Fibroblast of lung (primary cell): ENCODE data around the gene ZNF282. TPM values are rescaled to one million over a fixed set of nuclear protein-coding genes. Genes with fewer than 3 reads are reported as not detected.
A peak's percentile ranks its signal among the peaks of the same experiment; 100 is the strongest.

ENCODE experiments used
- DNase-seq, 2 donors: peaks; one replicate each; pipeline versions ENCODE4 v3.0.0 to v3.0.0-alpha.2; 2010; ENCODE audit warnings: low read depth in 2 of 2
- H2AFZ ChIP-seq: 2 replicates; pipeline ENCODE4 v1.5.1; 2012; ENCODE audit warnings: low read length, control low read depth, inconsistent platforms
- H3K27ac ChIP-seq: 2 replicates; pipeline ENCODE4 v1.5.1; 2011; ENCODE audit warnings: low read length, control low read depth; ENCODE audit not compliant: insufficient read depth
- H3K27me3 ChIP-seq: 2 replicates; pipeline ENCODE4 v1.5.1; 2011; ENCODE audit warnings: mild to moderate bottlenecking, low read length; ENCODE audit not compliant: control insufficient read depth, insufficient read depth
- H3K36me3 ChIP-seq: 2 replicates; pipeline ENCODE4 v1.5.1; 2011; ENCODE audit warnings: low read length; ENCODE audit not compliant: control insufficient read depth, insufficient read depth
- H3K4me1 ChIP-seq: 2 replicates; pipeline ENCODE4 v1.5.1; 2011; ENCODE audit warnings: low read length; ENCODE audit not compliant: control insufficient read depth, insufficient read depth; ENCODE audit errors: extremely low read depth
- H3K4me2 ChIP-seq: 2 replicates; pipeline ENCODE4 v1.5.1; 2011; ENCODE audit warnings: low read length, control low read depth; ENCODE audit not compliant: insufficient read depth; ENCODE audit errors: extremely low read depth
- H3K4me3 ChIP-seq, 4 experiments: fragments of 200-600 bp in 1 of 4; sonication (generic) in 1 of 4; replicated peaks in 1 of 4; 2 replicates each; pipeline ENCODE4 v1.5.1; 2011 to 2016; ENCODE audit warnings: low read length in 4 of 4, low read depth in 3 of 4, mild to moderate bottlenecking in 3 of 4, control low read depth in 2 of 4, inconsistent platforms in 1 of 4, mixed read lengths in 1 of 4; ENCODE audit not compliant: insufficient read depth in 1 of 4; ENCODE audit errors: control extremely low read depth in 1 of 4
- H3K79me2 ChIP-seq: 2 replicates; pipeline ENCODE4 v1.5.1; 2012; ENCODE audit warnings: mild to moderate bottlenecking, low read length, inconsistent platforms; ENCODE audit not compliant: control insufficient read depth, insufficient read depth
- H3K9ac ChIP-seq: 2 replicates; pipeline ENCODE4 v1.5.1; 2011; ENCODE audit warnings: mild to moderate bottlenecking, low read length, control low read depth; ENCODE audit not compliant: insufficient read depth
- H3K9me3 ChIP-seq: 2 replicates; pipeline ENCODE4 v1.5.1; 2012; ENCODE audit warnings: low read depth, low read length; ENCODE audit not compliant: control insufficient read depth, insufficient read depth
- H4K20me1 ChIP-seq: 2 replicates; pipeline ENCODE4 v1.5.1; 2011; ENCODE audit warnings: low read length; ENCODE audit not compliant: control insufficient read depth, insufficient read depth; ENCODE audit errors: extremely low read depth
- EZH2 ChIP-seq: IDR thresholded peaks from 2 replicates; pipeline ENCODE4 v1.5.1; 2012; ENCODE audit warnings: low read length, control low read depth, mild to moderate bottlenecking; ENCODE audit errors: missing control alignments
- polyA plus RNA-seq, 2 donors: library from polyadenylated mRNA; depleted of rRNA in 1 of 2; stranded (reverse) in 1 of 2; unstranded in 1 of 2; fragments of >200 nt; gene quantifications; 2 replicates each; pipeline ENCODE4 v1.2.1, GENCODE V29; 2011 to 2012; ENCODE audit warnings: missing spikeins in 1 of 2
- total RNA-seq: library from RNA; depleted of rRNA; stranded (reverse); fragments of >200 nt; gene quantifications from 2 replicates; pipeline ENCODE4 v1.2.1, GENCODE V29; 2014
- TF ChIP-seq, protein P1 (sequence below), 2 donors: IDR thresholded peaks in 1 of 2; conservative IDR thresholded peaks in 1 of 2; 1 replicate in 1 of 2; 2 replicates in 1 of 2; pipeline ENCODE4 v1.5.1; 2011 to 2012; ENCODE audit warnings: low read length in 2 of 2, control low read depth in 1 of 2, inconsistent platforms in 1 of 2, low read depth in 1 of 2, mild to moderate bottlenecking in 1 of 2

The ZNF282 gene
- total and polyA plus RNA-seq, 2 donors (not counting 1 experiment from before 2014, with no cell fraction given): 6.8 to 23.1 TPM

DNA sequence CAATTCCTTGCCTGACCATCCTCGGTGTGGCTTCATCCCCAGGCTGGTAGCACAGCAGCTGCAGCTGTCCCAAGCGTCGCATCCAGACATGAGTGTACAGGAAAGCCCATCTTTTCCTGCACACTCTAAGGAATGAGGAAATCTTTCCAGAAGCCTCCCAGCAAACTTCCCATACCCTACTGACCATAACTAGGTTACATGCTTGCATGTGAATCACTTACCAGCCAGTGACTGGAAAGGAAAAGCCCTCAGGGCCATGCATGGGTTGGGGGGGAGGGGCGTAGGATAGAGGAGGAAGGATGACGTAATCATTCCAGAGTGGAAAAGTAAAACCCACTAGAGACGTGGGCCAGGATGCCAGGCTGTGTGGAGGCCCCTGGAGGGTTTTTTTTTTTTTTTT lies 25.2 kb downstream of the ZNF282 start:
- Histone ChIP-seq H2AFZ (no peak overlapping the region), H3K9me3 (no peaks in the 10 kb centered on the region), H3K4me1 (no peaks in the 10 kb centered on the region), H3K36me3 (peaks cover 22% of the 10 kb centered on the region), H3K4me3 (no peak overlapping the region), H4K20me1 (no peaks in the 10 kb centered on the region), H3K4me2 (no peak overlapping the region), H3K9ac (no peak overlapping the region), H3K79me2 (no peaks in the 10 kb centered on the region), H3K27me3 (no peaks in the 10 kb centered on the region), H3K27ac (no peak overlapping the region)
- peak in 1 of 2 donors; percentile 71 for DNase-seq
- TF ChIP-seq, protein P1, sequence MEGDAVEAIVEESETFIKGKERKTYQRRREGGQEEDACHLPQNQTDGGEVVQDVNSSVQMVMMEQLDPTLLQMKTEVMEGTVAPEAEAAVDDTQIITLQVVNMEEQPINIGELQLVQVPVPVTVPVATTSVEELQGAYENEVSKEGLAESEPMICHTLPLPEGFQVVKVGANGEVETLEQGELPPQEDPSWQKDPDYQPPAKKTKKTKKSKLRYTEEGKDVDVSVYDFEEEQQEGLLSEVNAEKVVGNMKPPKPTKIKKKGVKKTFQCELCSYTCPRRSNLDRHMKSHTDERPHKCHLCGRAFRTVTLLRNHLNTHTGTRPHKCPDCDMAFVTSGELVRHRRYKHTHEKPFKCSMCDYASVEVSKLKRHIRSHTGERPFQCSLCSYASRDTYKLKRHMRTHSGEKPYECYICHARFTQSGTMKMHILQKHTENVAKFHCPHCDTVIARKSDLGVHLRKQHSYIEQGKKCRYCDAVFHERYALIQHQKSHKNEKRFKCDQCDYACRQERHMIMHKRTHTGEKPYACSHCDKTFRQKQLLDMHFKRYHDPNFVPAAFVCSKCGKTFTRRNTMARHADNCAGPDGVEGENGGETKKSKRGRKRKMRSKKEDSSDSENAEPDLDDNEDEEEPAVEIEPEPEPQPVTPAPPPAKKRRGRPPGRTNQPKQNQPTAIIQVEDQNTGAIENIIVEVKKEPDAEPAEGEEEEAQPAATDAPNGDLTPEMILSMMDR (conservative IDR thresholded peaks at IDR 0.05 in 1 of 2, IDR thresholded peaks at IDR 0.05 in 1 of 2; ENCODE audit: low read depth in 1 of 2, low read length in 2 of 2): no peak
- no peak for TF ChIP-seq EZH2

- H3K36me3 ChIP-seq: peaks cover 12% of the 10 kb centered on the region
- DNase-seq: no peak
- TF ChIP-seq, protein P1 (conservative IDR thresholded peaks at IDR 0.05 in 1 of 2, IDR thresholded peaks at IDR 0.05 in 1 of 2; ENCODE audit: low read depth in 1 of 2, low read length in 2 of 2): no peak
- no peak for TF ChIP-seq EZH2
These were observed 27.8 kb downstream of the ZNF282 start for GRCh38 chr7:149223176-149223575.

DNA sequence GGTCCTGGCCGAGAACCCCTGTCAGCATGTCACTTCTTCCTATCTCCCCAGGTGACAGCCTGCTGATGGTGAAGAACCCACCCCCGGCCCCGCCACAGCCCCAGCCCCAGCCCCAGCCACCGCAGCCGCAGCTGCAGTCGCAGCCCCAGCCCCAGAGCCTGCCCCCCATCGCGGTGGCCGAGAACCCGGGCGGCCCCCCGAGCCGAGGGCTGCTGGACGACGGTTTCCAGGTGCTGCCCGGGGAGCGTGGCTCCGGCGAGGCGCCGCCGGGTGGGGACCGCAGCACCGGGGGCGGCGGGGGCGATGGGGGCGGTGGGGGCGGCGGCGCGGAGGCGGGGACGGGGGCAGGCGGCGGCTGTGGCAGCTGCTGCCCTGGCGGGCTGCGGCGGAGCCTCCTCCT lies 28.4 kb downstream of the ZNF282 start:
- Histone ChIP-seq H3K36me3 (peaks cover 12% of the 10 kb centered on the region), H3K9me3 (no peaks in the 10 kb centered on the region)

More at GRCh38 chr7:149223176-149223575, 27.8 kb downstream of the ZNF282 start:
- H3K27me3 ChIP-seq: no peaks in the 10 kb centered on the region
- no peaks in the 10 kb centered on the region for H4K20me1 ChIP-seq
- H3K4me2 ChIP-seq: no peak overlapping the region
- H3K9me3 ChIP-seq: no peaks in the 10 kb centered on the region
- no peak overlapping the region for H3K9ac ChIP-seq
- no peaks in the 10 kb centered on the region for H3K79me2 ChIP-seq
- no peaks in the 10 kb centered on the region for H3K4me1 ChIP-seq
- no peak overlapping the region for H2AFZ ChIP-seq
- H3K27ac ChIP-seq: no peak overlapping the region
- no peak overlapping the region for H3K4me3 ChIP-seq

More for the DNA sequence above, 28.4 kb downstream of the ZNF282 start:
- DNase-seq: no peak
- H4K20me1 ChIP-seq: no peaks in the 10 kb centered on the region
- no peaks in the 10 kb centered on the region for H3K79me2 ChIP-seq
- H3K9ac ChIP-seq: no peak overlapping the region
- no peak overlapping the region for H3K4me2 ChIP-seq
- H3K27me3 ChIP-seq: no peaks in the 10 kb centered on the region
- no peak overlapping the region for H3K4me3 ChIP-seq
- no peaks in the 10 kb centered on the region for H3K4me1 ChIP-seq
- H3K27ac ChIP-seq: no peak overlapping the region
- H2AFZ ChIP-seq: no peak overlapping the region
- TF ChIP-seq EZH2: no peak
- TF ChIP-seq, protein P1 (conservative IDR thresholded peaks at IDR 0.05 in 1 of 2, IDR thresholded peaks at IDR 0.05 in 1 of 2; ENCODE audit: low read depth in 1 of 2, low read length in 2 of 2): no peak
